GM19468 (cell line): ENCODE data around the gene ERN1.

Experiments
- ATAC-seq: cut with Tn5 transposase; IDR thresholded peaks from one replicate; pipeline ENCODE4 v1.9.1; 2021; ENCODE audit warnings: mild to moderate bottlenecking, moderate library complexity, moderate number of reproducible peaks; ENCODE audit not compliant: unreplicated experiment; ENCODE audit errors: extremely low read depth

The ERN1 gene

DNA sequence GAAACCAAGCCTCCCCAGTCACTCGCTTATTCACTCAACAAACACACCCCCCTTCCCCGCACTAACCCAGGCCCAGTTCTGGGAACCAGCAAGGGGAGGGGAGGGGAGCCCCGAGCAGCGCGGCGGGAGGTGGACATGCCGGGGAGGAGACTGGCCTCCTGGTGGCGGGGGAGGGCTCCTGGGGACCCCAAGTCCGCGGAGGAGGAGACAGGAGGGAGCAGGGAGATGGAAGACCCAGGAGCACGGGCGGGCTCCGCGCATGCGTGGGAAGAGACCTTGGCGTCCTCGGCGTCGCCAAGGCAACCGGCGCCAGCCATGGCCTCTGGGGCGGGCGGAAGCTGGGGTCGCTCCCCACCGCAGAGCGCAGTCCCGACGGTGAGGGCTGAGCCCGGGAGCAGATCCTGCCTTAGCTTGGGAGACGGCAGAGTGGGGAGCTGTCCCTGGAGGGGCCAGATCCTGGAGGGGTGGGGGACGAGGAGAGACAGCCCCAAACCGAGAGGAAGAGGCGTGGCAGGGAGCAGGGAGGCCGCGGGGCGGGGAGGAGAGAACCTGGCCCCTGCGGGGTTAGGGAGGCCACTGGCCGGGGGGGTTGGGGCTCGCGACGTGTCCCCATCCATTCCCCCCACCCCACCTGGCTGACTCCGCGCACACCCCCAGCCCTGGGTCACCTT is 131.8 kb downstream of the ERN1 start, which contains the start of gene PRR29:
PRR29 (plus strand) TSS at position 302 of the 671 bp plus-strand sequence; CDS start at position 316, 14 bp downstream.
- no peak for ATAC-seq

DNA sequence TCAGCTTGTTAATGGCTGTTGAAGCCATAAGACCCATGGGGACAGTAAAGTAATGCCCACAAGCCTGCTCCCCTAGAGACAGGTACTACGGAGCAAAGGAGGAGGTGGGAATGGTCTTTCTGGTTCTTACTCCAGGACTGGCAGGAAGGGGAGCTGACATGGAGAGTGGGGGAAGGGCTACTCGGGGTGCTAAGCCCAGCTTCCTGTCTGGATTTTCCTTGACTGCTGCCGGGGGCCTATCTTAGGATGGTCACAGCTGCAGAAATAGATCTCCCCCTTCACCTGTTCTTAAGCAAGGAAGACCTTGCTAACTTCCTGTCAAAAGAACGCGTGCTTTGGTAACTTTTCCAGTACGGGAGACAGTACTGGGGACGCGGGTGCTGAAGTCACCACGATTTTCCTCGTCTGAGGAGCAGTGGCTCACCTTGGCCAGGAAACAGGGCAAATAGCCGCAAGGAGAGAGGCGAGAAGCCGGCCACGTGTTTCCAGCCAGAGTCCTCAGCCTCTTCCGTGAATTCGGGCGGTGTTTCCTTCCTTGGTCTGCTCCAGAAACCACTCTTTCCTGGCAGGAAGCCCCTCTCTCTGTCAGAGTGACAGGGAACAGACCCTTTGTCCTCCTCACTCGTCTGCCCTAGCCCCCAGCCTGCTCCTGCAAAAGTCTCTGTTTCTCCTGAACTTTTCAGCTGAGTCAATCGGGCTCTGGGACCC is 132.4 kb downstream of the ERN1 start:
- ATAC-seq = no peak

- no peak for ATAC-seq
Measured at GRCh38 chr17:63996430-63997182, 133.3 kb downstream of the ERN1 start.

DNA sequence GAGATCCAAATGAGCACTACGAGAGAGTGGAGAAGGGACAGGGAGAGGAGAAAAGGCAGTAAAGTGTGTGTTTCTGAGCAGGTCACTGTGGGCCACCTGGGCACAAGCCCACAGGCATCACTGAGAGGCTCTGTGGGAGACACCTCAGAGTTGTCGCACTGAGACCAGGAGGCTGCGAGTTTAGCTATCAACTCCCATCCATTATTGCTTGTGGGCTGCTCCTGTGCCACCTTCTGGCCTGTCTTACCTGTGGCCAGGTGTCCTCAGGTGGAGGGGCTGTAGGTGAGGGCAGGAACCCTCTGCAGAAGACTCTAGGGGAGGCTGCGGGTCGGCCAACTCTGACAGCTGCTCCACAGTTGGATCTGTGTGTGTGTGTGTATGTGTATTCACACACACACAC is 134.3 kb downstream of the ERN1 start:
- ATAC-seq = no peak

- ATAC-seq = no peak
Measured at GRCh38 chr17:63993368-63993985, 136.5 kb downstream of the ERN1 start.

DNA sequence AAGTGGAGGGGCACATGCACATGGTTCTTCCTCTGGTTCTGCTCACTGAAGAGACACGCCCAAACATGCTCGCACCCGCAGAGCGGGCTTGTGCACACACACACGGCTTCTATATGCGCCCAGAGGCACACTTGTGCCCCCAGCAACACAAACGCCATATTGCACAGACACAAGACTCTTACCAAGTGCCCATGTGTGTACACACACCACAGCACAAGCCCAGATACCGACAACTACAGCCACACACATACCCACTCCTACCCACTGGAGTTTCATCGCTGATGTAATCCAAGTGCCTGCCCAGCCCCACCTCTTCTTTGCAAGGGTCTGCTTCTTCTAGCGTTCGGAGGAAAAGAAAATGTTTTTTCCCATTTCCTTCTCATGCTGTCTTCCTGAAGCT is 138.3 kb downstream of the ERN1 start:
- ATAC-seq = no peak

GRCh38 chr17:63989622-63990345 is 140.2 kb downstream of the ERN1 start:
- ATAC-seq = no peak
